Hepatocyte (in vitro differentiated cells): ENCODE data around the gene SLC41A3. TPM values are rescaled to one million over a fixed set of nuclear protein-coding genes. Genes with fewer than 3 reads are reported as not detected.

Experiments used
- DNase-seq: peaks from one replicate; pipeline ENCODE4 v3.0.0-alpha.2; 2016; ENCODE audit warnings: low spot score
- H2AFZ ChIP-seq: fragments of 200-600 bp; sonication (generic); 2 replicates; pipeline ENCODE4 v1.6.0; 2016; ENCODE audit warnings: antibody characterized with exemption, mild to moderate bottlenecking
- H3K27ac ChIP-seq: fragments of 200-600 bp; sonication (generic); 2 replicates; pipeline ENCODE4 v1.5.1; 2016; ENCODE audit warnings: mild to moderate bottlenecking
- H3K27me3 ChIP-seq: fragments of 200-600 bp; sonication (generic); 2 replicates; pipeline ENCODE4 v1.6.1; 2016
- H3K36me3 ChIP-seq: fragments of 200-600 bp; sonication (generic); replicated peaks from 2 replicates; pipeline ENCODE4 v1.5.1; 2016; ENCODE audit warnings: low read depth; ENCODE audit not compliant: insufficient read depth
- H3K4me1 ChIP-seq: fragments of 200-600 bp; sonication (generic); 2 replicates; pipeline ENCODE4 v1.5.1; 2016; ENCODE audit warnings: mild to moderate bottlenecking, moderate library complexity; ENCODE audit not compliant: insufficient read depth
- H3K4me2 ChIP-seq: fragments of 200-600 bp; sonication (generic); 2 replicates; pipeline ENCODE4 v1.6.0; 2016
- H3K4me3 ChIP-seq: fragments of 200-600 bp; sonication (generic); 2 replicates; pipeline ENCODE4 v1.5.1; 2016; ENCODE audit warnings: mild to moderate bottlenecking
- H3K79me2 ChIP-seq: fragments of 200-600 bp; sonication (generic); 2 replicates; pipeline ENCODE4 v1.6.0; 2017; ENCODE audit warnings: mild to moderate bottlenecking
- H3K9me2 ChIP-seq: fragments of 200-600 bp; sonication (generic); replicated peaks from 2 replicates; pipeline ENCODE4 v1.6.0; 2017; ENCODE audit warnings: mild to moderate bottlenecking; ENCODE audit not compliant: insufficient read depth
- H3K9me3 ChIP-seq: fragments of 200-600 bp; sonication (generic); 2 replicates; pipeline ENCODE4 v1.5.1; 2016; ENCODE audit warnings: low read depth, mild to moderate bottlenecking
- H4K20me1 ChIP-seq: fragments of 200-600 bp; sonication (generic); 2 replicates; pipeline ENCODE4 v1.6.0; 2016; ENCODE audit warnings: mild to moderate bottlenecking; ENCODE audit not compliant: insufficient read depth, poor library complexity, severe bottlenecking
- CTCF ChIP-seq: fragments of 200-600 bp; sonication (generic); IDR thresholded peaks from 2 replicates; pipeline ENCODE4 v1.5.1; 2016; ENCODE audit warnings: antibody characterized with exemption, mild to moderate bottlenecking; ENCODE audit not compliant: poor library complexity
- EZH2 ChIP-seq: fragments of 200-600 bp; sonication (generic); IDR thresholded peaks from 2 replicates; pipeline ENCODE4 v1.6.1; 2016; ENCODE audit warnings: antibody characterized with exemption, mild to moderate bottlenecking, borderline replicate concordance
- EZH2phosphoT487 ChIP-seq: fragments of 200-600 bp; sonication (generic); IDR thresholded peaks from one replicate; pipeline ENCODE4 v1.6.1; 2018; ENCODE audit warnings: antibody characterized with exemption, mild to moderate bottlenecking, low read depth, moderate library complexity; ENCODE audit not compliant: unreplicated experiment, severe bottlenecking
- WGBS: methylation state at CpG from one replicate; pipeline ENCODE4 v1.1.6; 2016; ENCODE audit warnings: low lambda C conversion rate; ENCODE audit errors: missing lambda C conversion rate; 5-methylcytosine and 5-hydroxymethylcytosine counted together
- polyA plus RNA-seq: library from polyadenylated mRNA; unstranded; fragments of >200 nt; fragmentation: Nextera tagmentation; extraction: Ambion mirVana; gene quantifications from 2 replicates; pipeline ENCODE4 v1.2.1, GENCODE V29; 2016
- total RNA-seq: library from RNA; depleted of rRNA; stranded (reverse); fragments of >200 nt; gene quantifications from 2 replicates; pipeline ENCODE4 v1.2.3, GENCODE V29; 2014

The SLC41A3 gene
- total RNA-seq (43.4 and 52.9 TPM in 2 replicates), polyA plus RNA-seq (29.3 and 31.2 TPM in 2 replicates)

GRCh38 chr3:126083913-126084767 lies at the start of gene SLC41A3:
Gene SLC41A3 (minus strand): TSS chr3:126084124. CDS start chr3:126068219, 15,905 bp downstream.
- TF ChIP-seq EZH2: no peak
- TF ChIP-seq CTCF: peak; percentile 38
- H3K27me3 ChIP-seq: no peaks in the 10 kb centered on the region
- peak within 1 kb of the TSS; percentile 88 for H3K4me2 ChIP-seq
- no peaks in the 10 kb centered on the region for H3K36me3 ChIP-seq
- peak within 1 kb of the TSS; percentile 78 for H3K4me3 ChIP-seq
- peak within 1 kb of the TSS; percentile 89 for H3K27ac ChIP-seq
- peak within 1 kb of the TSS; percentile 83 for H2AFZ ChIP-seq
- H3K4me1 ChIP-seq: peaks cover 6% of the 10 kb centered on the region
- H4K20me1 ChIP-seq: no peaks in the 10 kb centered on the region
- DNase-seq: peak; percentile 94
- H3K9me2 ChIP-seq: no peaks in the 10 kb centered on the region
- peaks cover 6% of the 10 kb centered on the region for H3K9me3 ChIP-seq
- peaks cover 2% of the 10 kb centered on the region for H3K79me2 ChIP-seq
- 5% methylated on average over 43 of the region's 72 CpGs for WGBS

GRCh38 chr3:126133606-126134005 lies 49.7 kb upstream of the SLC41A3 start:
- H3K79me2 ChIP-seq: no peaks in the 10 kb centered on the region
- H3K9me3 ChIP-seq: no peaks in the 10 kb centered on the region
- no peaks in the 10 kb centered on the region for H4K20me1 ChIP-seq
- no peaks in the 10 kb centered on the region for H3K27me3 ChIP-seq
- H3K4me3 ChIP-seq: no peak overlapping the region
- TF ChIP-seq EZH2 (no peak), EZH2phosphoT487 (no peak), CTCF (no peak)
- WGBS: 77% methylated on average over 6 of the region's 6 CpGs
- H3K4me2 ChIP-seq: no peak overlapping the region
- H3K27ac ChIP-seq: no peak overlapping the region
- no peaks in the 10 kb centered on the region for H3K9me2 ChIP-seq
- H3K4me1 ChIP-seq: no peaks in the 10 kb centered on the region
- DNase-seq: no peak
- no peak overlapping the region for H2AFZ ChIP-seq
- no peaks in the 10 kb centered on the region for H3K36me3 ChIP-seq

GRCh38 chr3:126132751-126133511 lies 49.0 kb upstream of the SLC41A3 start:
- Histone ChIP-seq H3K4me3 (no peak overlapping the region), H3K9me2 (no peaks in the 10 kb centered on the region), H3K4me1 (no peaks in the 10 kb centered on the region), H2AFZ (no peak overlapping the region), H4K20me1 (no peaks in the 10 kb centered on the region), H3K27ac (no peak overlapping the region), H3K27me3 (no peaks in the 10 kb centered on the region), H3K79me2 (no peaks in the 10 kb centered on the region), H3K36me3 (no peaks in the 10 kb centered on the region), H3K4me2 (no peak overlapping the region), H3K9me3 (no peaks in the 10 kb centered on the region)
- TF ChIP-seq EZH2phosphoT487 (no peak), CTCF (peak; percentile 42), EZH2 (no peak)
- WGBS: 45% methylated on average over 14 of the region's 14 CpGs
- no peak for DNase-seq
